Liver (tissue), 9 donors: ENCODE measurements around the gene PLS1. TPM values are rescaled to one million over a fixed set of nuclear protein-coding genes. Genes with fewer than 3 reads are reported as not detected.

Experiments
- DNase-seq: peaks from one replicate; pipeline ENCODE4 v3.0.0-alpha.2; 2017; ENCODE audit warnings: low spot score
- H3K27ac ChIP-seq, 2 donors: one replicate each; pipeline ENCODE4 v1.7.0; 2013; ENCODE audit warnings: inconsistent platforms in 2 of 2, low read length in 2 of 2, control low read depth in 1 of 2, low read depth in 1 of 2, mild to moderate bottlenecking in 1 of 2
- H3K27me3 ChIP-seq, 4 donors: one replicate each; pipeline versions ENCODE4 v1.6.1 to v1.7.0; 2013; ENCODE audit warnings: low read length in 3 of 4, inconsistent platforms in 1 of 4, mild to moderate bottlenecking in 1 of 4, moderate library complexity in 1 of 4; ENCODE audit not compliant: control insufficient read depth in 4 of 4, insufficient read depth in 4 of 4
- H3K36me3 ChIP-seq, 4 donors: one replicate each; pipeline versions ENCODE4 v1.6.1 to v1.7.0; 2013; ENCODE audit warnings: low read length in 3 of 4, mild to moderate bottlenecking in 3 of 4, low read depth in 1 of 4, moderate library complexity in 1 of 4; ENCODE audit not compliant: control insufficient read depth in 4 of 4, insufficient read depth in 3 of 4
- H3K4me1 ChIP-seq, 4 donors: one replicate each; pipeline versions ENCODE4 v1.6.1 to v1.7.0; 2013; ENCODE audit warnings: low read length in 3 of 4, mild to moderate bottlenecking in 3 of 4, moderate library complexity in 1 of 4; ENCODE audit not compliant: control insufficient read depth in 4 of 4, insufficient read depth in 4 of 4
- H3K4me3 ChIP-seq, 3 donors: one replicate each; pipeline versions ENCODE4 v1.6.1 to v1.7.0; 2013; ENCODE audit warnings: low read length in 3 of 3, control low read depth in 1 of 3, low read depth in 1 of 3, mild to moderate bottlenecking in 1 of 3
- H3K9ac ChIP-seq, 2 donors: one replicate each; pipeline ENCODE4 v1.7.0; 2013; ENCODE audit warnings: low read length in 2 of 2, mild to moderate bottlenecking in 2 of 2, moderate library complexity in 2 of 2, control low read depth in 1 of 2, low read depth in 1 of 2
- H3K9me3 ChIP-seq, 4 donors: one replicate each; pipeline versions ENCODE4 v1.6.1 to v1.7.0; 2013; ENCODE audit warnings: low read length in 3 of 4; ENCODE audit not compliant: control insufficient read depth in 4 of 4
- ATF3 ChIP-seq: IDR thresholded peaks from 2 replicates; pipeline ENCODE4 v1.6.1; 2016; ENCODE audit warnings: antibody characterized with exemption
- CTCF ChIP-seq: fragments of 150-350 bp; IDR thresholded peaks from 2 replicates; pipeline ENCODE4 v1.5.1; 2017; ENCODE audit warnings: improper control_type of control experiment, low read depth, low read length; ENCODE audit not compliant: missing input control
- EGR1 ChIP-seq, 2 donors: IDR thresholded peaks; 2 replicates each; pipeline ENCODE4 v1.6.1; 2016 to 2018; ENCODE audit warnings: antibody characterized with exemption in 2 of 2, low read depth in 2 of 2
- FOXA1 ChIP-seq: IDR thresholded peaks from 2 replicates; pipeline ENCODE4 v1.6.1; 2016; ENCODE audit warnings: antibody characterized with exemption
- FOXA2 ChIP-seq: IDR thresholded peaks from 2 replicates; pipeline ENCODE4 v1.6.1; 2016; ENCODE audit warnings: antibody characterized with exemption
- GABPA ChIP-seq, 2 donors: IDR thresholded peaks in 1 of 2; conservative IDR thresholded peaks in 1 of 2; 2 replicates each; pipeline ENCODE4 v1.6.1; 2016; ENCODE audit warnings: antibody characterized with exemption in 2 of 2, mild to moderate bottlenecking in 1 of 2, moderate library complexity in 1 of 2
- HNF4A ChIP-seq, 2 donors: conservative IDR thresholded peaks; 2 replicates each; pipeline ENCODE4 v1.6.1; 2016; ENCODE audit warnings: antibody characterized with exemption in 2 of 2, mild to moderate bottlenecking in 2 of 2
- HNF4G ChIP-seq: IDR thresholded peaks from 2 replicates; pipeline ENCODE4 v1.6.1; 2016; ENCODE audit warnings: antibody characterized with exemption
- JUND ChIP-seq, 2 donors: IDR thresholded peaks; 2 replicates each; pipeline ENCODE4 v1.6.1; 2016; ENCODE audit warnings: antibody characterized with exemption in 2 of 2
- MAX ChIP-seq: IDR thresholded peaks from 2 replicates; pipeline ENCODE4 v1.6.1; 2016; ENCODE audit warnings: antibody characterized with exemption
- NR2F2 ChIP-seq: IDR thresholded peaks from 2 replicates; pipeline ENCODE4 v1.6.1; 2016; ENCODE audit warnings: antibody characterized with exemption
- RAD21 ChIP-seq, 2 donors: IDR thresholded peaks; 2 replicates each; pipeline ENCODE4 v1.6.1; 2016; ENCODE audit warnings: antibody characterized with exemption in 2 of 2, mild to moderate bottlenecking in 2 of 2
- REST ChIP-seq: IDR thresholded peaks from 2 replicates; pipeline ENCODE4 v1.6.1; 2016; ENCODE audit warnings: antibody characterized with exemption, mild to moderate bottlenecking
- RXRA ChIP-seq, 2 donors: IDR thresholded peaks; 2 replicates each; pipeline ENCODE4 v1.6.1; 2017 to 2018; ENCODE audit warnings: antibody characterized with exemption in 2 of 2, mild to moderate bottlenecking in 1 of 2
- SP1 ChIP-seq: IDR thresholded peaks from 2 replicates; pipeline ENCODE4 v1.6.1; 2018; ENCODE audit warnings: antibody characterized with exemption, mild to moderate bottlenecking
- TAF1 ChIP-seq: conservative IDR thresholded peaks from 2 replicates; pipeline ENCODE4 v1.6.1; 2016; ENCODE audit warnings: antibody characterized with exemption, mild to moderate bottlenecking
- YY1 ChIP-seq: IDR thresholded peaks from 2 replicates; pipeline ENCODE4 v1.6.1; 2016; ENCODE audit warnings: antibody characterized with exemption, mild to moderate bottlenecking
- ZBTB33 ChIP-seq: IDR thresholded peaks from 2 replicates; pipeline ENCODE4 v1.6.1; 2016; ENCODE audit warnings: antibody characterized with exemption
- WGBS: extraction: QIAGEN DNeasy Blood & Tissue Kit; methylation state at CpG from one replicate; pipeline ENCODE4 v1.1.7; 2013; 5-methylcytosine and 5-hydroxymethylcytosine counted together
- polyA plus RNA-seq, 2 donors: library from polyadenylated mRNA; stranded (reverse) in 1 of 2; unstranded in 1 of 2; fragments of 200-250 nt in 1 of 2; fragments of >200 nt in 1 of 2; fragmentation: Nextera tagmentation in 1 of 2; extraction: Ambion mirVana in 1 of 2; gene quantifications; one replicate each; pipeline versions ENCODE4 v1.2.1 to v1.2.3, GENCODE V29; 2013 to 2015
- total RNA-seq, 2 donors: library from RNA; depleted of rRNA; stranded (reverse); fragments of >200 nt; gene quantifications; one replicate each; pipeline ENCODE4 v1.2.3, GENCODE V29; 2014
- donor health status: healthy.
- donor health status: healthy.
- donor health status: healthy.
- donor health status: healthy.
- donor health status: healthy.

Gene PLS1
- total and polyA plus RNA-seq, 4 donors, result 7.2 to 21.9 (median 10.1) TPM

GRCh38 chr3:142624341-142625152 is 28.4 kb downstream of the PLS1 start:
- TF ChIP-seq ATF3 (no peak), YY1 (no peak), RXRA (IDR thresholded peaks at IDR 0.05) (no peak), MAX (no peak), EGR1 (IDR thresholded peaks at IDR 0.05; ENCODE audit: low read depth in 2 of 2) (no peak), RAD21 (IDR thresholded peaks at IDR 0.05) (no peak), NR2F2 (no peak), FOXA2 (no peak), TAF1 (no peak), GABPA (IDR thresholded peaks at IDR 0.05 in 1 of 2, conservative IDR thresholded peaks at IDR 0.05 in 1 of 2) (no peak), REST (no peak), SP1 (no peak), CTCF (no peak), FOXA1 (no peak), HNF4G (no peak), HNF4A (conservative IDR thresholded peaks at IDR 0.05) (no peak), JUND (IDR thresholded peaks at IDR 0.05) (no peak), ZBTB33 (no peak)
- Histone ChIP-seq H3K9ac (no peak overlapping the region), H3K9me3 (no peaks in the 10 kb centered on the region), H3K27me3 (no peaks in the 10 kb centered on the region), H3K36me3 (no peaks in the 10 kb centered on the region), H3K4me1 (no peaks in the 10 kb centered on the region), H3K27ac (no peak overlapping the region), H3K4me3 (no peak overlapping the region)
- WGBS, result 89% methylated on average over 2 of the region's 2 CpGs
- DNase-seq, result no peak
